ENCODE measurements around the gene NPIPB13. TPM values are rescaled to one million over a fixed set of nuclear protein-coding genes. Genes with fewer than 3 reads are reported as not detected.
A peak's percentile ranks its signal among the peaks of the same experiment; 100 is the strongest.
"Not testable (repeated sequence)": the region's sequence is repeated elsewhere in the genome, so short reads cannot be mapped to it uniquely, and the experiment has no call there.

NPIPB13 gene
- polyA plus RNA-seq (2011; rRNA removed): 0.98 and 1.7 TPM in 2 replicates
- 5.2 and 5.4 TPM in 2 replicates for polyA plus RNA-seq (2012; cell fraction: cytosol; rRNA removed)
- 43.7 and 54.6 TPM in 2 replicates for polyA plus RNA-seq (2012; cell fraction: nucleus; rRNA removed)
- polyA plus RNA-seq (2017; fragmentation: RNase III; extraction: RNeasy Plus Mini Kit Qiagen cat#74134 plus additional on column Dnase treatment): 1.00 to 1.5 TPM (median 1.1 TPM) in 3 replicates
- 8.0 and 11.5 TPM in 2 replicates for polyA minus RNA-seq (2011; rRNA and poly(A)+ RNA removed)

DNA sequence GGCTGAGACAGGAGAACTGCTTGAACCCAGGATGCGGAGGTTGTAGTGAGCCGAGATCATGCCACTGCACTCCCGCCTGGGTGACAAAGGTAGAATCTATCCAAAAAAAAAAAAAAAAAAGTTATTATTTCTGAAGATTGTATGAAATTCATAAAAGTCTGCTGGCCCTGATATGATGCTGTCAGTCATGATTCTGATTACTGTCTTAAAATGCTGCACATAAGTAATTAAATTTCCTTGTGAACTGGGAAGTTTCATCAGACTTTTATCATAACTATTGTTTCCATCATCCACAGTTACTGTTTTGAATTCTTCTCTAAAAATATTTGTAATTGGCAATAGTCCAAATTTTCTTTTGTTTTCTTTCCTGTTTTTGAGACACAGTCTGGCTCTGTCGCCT is at the start of gene NPIPB13:
NPIPB13 (minus strand) TSS at position 101 of the 400 bp plus-strand sequence. CDS start 2,906 bp downstream, outside the sequence.
- H3K27ac ChIP-seq; CTCF ChIA-PET; H3K4me3 ChIP-seq; H3K9me3 ChIP-seq; H3K4me1 ChIP-seq; POLR2A ChIA-PET; ATAC-seq; DNase-seq (ENCODE audit: low read depth in 1 of 2, low spot score in 1 of 2); H3K4me2 ChIP-seq; FAIRE-seq: not testable (repeated sequence)
- WGBS (ENCODE audit: missing lambda C conversion rate): no CpG with 5 or more reads among the region's 4 CpGs

DNA sequence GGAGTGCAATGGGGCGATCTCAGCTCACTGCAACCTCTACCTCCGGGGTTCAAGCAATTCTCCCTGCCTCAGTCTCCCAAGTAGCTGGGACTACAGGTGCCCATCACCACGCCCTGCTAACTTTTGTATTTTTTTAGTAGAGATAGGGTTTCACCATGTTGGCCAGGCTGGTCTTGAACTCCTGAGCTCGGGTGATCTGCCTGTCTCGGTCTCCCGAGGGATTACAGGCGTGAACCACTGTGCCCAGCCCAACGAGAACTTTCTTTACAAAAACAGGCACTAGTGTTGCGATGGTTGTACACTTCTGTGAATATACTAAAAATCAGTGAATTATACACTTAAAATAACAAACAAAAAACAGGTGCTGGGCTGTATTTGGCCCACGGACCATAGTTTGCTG is 34.1 kb upstream of the NPIPB13 start:
- H3K9me3 ChIP-seq; DNase-seq (ENCODE audit: low read depth in 1 of 2, low spot score in 1 of 2); H3K27ac ChIP-seq; H3K4me3 ChIP-seq; CTCF ChIA-PET; H3K4me1 ChIP-seq; POLR2A ChIA-PET; H3K4me2 ChIP-seq; FAIRE-seq; ATAC-seq: not testable (repeated sequence)
- 98% methylated on average over 9 of the region's 10 CpGs for WGBS (ENCODE audit: missing lambda C conversion rate)

DNA sequence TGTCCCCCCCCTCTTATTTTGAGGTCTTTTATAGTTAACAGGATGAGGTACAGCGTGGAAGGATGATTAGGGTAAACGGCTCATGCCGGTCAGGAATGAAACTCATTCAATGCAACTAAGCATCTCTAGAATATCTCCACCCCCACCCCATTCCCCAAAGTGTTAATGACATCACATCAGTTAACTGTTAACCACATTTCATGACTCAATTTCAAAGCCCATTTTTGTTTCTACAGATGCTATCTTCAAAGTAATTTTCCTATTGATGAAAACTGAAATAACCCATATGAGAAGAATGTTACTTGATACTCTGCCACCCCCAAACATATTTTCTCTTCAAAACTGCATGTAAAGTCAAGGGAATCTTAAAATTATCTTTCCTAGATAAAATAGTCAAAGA is 30.2 kb upstream of the NPIPB13 start:
- no CpG with 5 or more reads among the region's 3 CpGs for WGBS (ENCODE audit: missing lambda C conversion rate)
- H3K27ac ChIP-seq; ATAC-seq; CTCF ChIA-PET; H3K4me2 ChIP-seq; POLR2A ChIA-PET; H3K4me3 ChIP-seq; H3K9me3 ChIP-seq; FAIRE-seq; H3K4me1 ChIP-seq; DNase-seq (ENCODE audit: low read depth in 1 of 2, low spot score in 1 of 2): not testable (repeated sequence)

DNA sequence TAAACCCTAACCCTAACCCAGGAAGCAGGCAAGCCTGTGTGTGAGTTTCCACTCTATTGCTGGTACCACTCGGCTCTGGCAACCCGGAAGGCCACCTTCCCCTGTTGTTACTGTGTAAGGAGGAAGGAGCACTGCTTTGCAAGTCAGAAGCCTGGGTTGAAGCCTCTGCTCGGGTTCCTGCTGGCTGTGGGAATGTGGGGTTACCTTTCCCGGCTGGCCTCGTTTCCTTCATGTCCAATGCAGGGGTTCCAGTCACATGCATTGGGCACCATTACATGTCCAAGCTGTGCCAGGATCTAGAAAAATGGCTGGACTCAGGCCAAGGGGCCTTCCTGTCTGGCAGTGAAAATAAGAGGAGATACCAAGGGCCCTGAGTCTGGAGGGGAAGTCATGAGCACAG is 31.2 kb downstream of the NPIPB13 start:
- CTCF ChIA-PET; H3K4me3 ChIP-seq; H3K4me2 ChIP-seq; FAIRE-seq; POLR2A ChIA-PET; DNase-seq (ENCODE audit: low read depth in 1 of 2, low spot score in 1 of 2); H3K27ac ChIP-seq; H3K4me1 ChIP-seq; H3K9me3 ChIP-seq; ATAC-seq: not testable (repeated sequence)
- WGBS (ENCODE audit: missing lambda C conversion rate): 82% methylated on average over 4 of the region's 5 CpGs

DNA sequence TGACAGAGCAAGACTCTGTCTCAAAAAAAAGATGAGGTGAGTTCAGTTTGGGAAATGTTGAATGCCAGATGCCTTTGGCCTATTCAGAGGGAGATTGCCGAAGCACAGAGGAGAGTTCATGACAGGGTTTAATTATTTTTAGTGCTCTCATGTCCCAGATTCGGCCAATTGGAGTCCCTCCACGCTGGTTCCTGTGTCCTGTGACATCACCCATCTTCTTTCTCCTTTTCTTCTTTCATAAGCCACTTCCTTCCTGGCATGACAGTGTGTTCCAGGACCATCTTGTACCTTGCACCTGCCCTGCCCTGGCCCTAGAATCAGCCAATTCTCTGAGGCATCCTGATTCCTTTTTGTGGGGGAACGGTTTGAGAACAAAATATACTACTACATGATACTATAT is 36.9 kb downstream of the NPIPB13 start:
- FAIRE-seq; H3K4me3 ChIP-seq; H3K4me2 ChIP-seq; H3K9me3 ChIP-seq; H3K27ac ChIP-seq; DNase-seq (ENCODE audit: low read depth in 1 of 2, low spot score in 1 of 2); ATAC-seq; H3K4me1 ChIP-seq; CTCF ChIA-PET; POLR2A ChIA-PET: not testable (repeated sequence)
- WGBS (ENCODE audit: missing lambda C conversion rate): no CpG with 5 or more reads among the region's 4 CpGs

DNA sequence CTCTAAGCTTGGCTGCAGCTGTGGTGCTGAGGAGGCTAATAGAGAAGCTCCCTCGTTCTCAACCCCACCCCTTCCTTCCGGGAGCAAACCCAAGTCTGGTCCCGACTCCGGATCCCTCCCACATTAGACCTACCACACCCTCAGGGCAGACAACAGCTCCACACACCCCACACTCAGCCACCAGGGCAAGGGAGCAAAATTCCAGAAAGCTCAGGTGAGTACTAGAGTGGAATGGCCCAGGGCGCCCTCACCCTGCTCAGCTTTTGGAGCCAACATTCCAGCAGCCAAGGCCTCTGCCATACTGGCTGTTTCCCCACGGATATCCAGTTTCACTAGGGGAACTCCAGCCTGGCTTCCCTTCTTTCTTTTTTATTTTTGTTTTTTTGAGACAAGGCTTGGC is 39.2 kb downstream of the NPIPB13 start:
- FAIRE-seq; CTCF ChIA-PET; POLR2A ChIA-PET; H3K4me3 ChIP-seq; H3K9me3 ChIP-seq; H3K4me2 ChIP-seq; H3K4me1 ChIP-seq; ATAC-seq; H3K27ac ChIP-seq; DNase-seq (ENCODE audit: low read depth in 1 of 2, low spot score in 1 of 2): not testable (repeated sequence)
- no CpG with 5 or more reads among the region's 6 CpGs for WGBS (ENCODE audit: missing lambda C conversion rate)

DNA sequence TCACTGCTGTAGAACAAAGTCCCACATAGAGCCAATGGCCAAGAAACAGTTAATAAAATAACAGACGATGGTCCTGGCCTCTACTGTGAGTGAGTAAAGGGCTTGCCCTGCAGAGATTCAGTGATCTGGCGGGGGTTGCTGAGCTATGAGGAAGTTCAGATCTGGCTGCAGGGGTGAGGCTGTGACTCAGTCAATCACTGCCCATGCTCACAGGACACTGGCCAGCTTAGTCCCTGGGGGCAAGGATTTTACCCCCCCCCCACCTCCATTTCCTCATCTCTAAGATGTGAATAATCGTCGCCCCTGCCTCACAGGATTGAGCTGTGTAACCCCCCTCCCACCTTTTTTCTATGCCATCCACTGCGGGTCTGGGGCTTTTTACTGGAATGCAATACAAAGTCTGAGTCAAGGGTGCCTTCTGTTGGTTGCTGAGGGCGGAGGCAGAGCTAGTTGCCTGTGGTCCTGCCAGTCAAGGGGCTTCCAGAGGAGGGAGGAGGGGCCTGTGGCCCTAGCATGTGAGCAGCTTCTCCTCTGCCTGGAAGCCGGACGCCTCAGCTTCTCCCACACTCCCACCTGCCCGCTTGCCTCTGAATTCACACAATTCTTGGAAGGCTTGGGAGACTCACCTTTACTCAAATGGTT is 41.1 kb downstream of the NPIPB13 start:
- H3K27ac ChIP-seq; H3K4me3 ChIP-seq; H3K4me1 ChIP-seq; CTCF ChIA-PET; DNase-seq (ENCODE audit: low read depth in 1 of 2, low spot score in 1 of 2); FAIRE-seq; POLR2A ChIA-PET; H3K4me2 ChIP-seq; H3K9me3 ChIP-seq; TF ChIP-seq FOSL2 (IDR thresholded peaks at IDR 0.05): not testable (repeated sequence)
- TF ChIP-seq FOSL2 (CRISPR knock-in tag; IDR thresholded peaks at IDR 0.05): peak; percentile 73
- no CpG with 5 or more reads among the region's 9 CpGs for WGBS (ENCODE audit: missing lambda C conversion rate)
- peak; percentile 69 to 87 for ATAC-seq

DNA sequence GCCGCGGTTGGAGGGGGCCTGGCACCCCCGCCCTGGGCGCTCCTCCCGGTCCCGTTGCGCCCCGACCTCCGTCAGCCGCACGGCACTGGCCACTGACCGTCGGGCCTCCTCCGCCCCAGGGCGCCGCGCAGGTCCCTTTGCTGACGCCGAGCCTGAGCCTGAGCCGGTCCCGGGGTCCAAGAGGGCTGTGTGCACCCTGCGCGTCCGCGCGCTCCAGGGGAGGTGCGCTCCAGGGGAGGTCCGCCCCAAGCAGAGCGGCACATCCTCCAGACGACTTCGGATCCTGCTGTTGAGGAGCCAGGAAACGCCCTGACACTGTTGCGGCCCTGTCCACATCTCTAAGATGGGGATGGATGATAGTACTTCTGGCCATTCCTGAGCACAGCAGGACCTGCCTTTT is 42.0 kb downstream of the NPIPB13 start:
- CTCF ChIA-PET: not testable (repeated sequence)
- peak; percentile 54 to 65 for ATAC-seq

DNA sequence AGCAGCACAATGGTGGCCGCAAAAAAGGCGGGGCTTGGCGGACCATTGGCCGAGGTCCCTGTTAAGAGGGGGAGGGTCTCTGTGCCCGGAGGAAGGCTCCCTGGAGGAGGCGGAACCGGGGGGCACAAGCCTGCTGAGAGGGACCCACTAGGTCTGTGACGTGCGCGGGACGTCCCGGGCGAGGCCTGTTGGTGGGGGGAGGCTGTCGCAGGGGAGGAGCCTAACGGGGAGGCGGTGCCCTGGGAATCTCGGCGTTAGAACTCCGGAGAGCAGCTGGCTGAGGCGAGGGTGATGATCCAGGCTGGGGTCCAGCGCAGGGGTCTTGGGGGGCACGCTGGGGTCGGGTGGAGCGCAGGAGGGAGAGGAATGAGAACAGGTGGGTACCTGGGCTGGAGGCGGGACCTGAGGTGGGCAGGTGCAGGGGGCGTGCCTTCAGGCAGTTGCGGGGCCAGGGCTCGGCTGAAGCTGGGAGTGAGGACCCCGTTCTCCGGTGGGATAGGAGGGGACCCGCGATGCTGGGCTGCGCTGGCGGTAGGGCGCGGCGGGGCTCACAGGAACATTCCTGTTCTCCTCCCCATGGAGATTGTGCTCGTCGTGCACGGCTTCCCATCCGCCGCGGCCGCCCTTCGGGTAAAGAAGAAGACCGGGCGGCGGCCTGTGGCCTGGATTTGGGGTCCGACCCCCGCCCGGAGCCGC is 42.6 kb downstream of the NPIPB13 start:
- DNase-seq (ENCODE audit: low read depth in 1 of 2, low spot score in 1 of 2); POLR2A ChIA-PET; FAIRE-seq; H3K4me1 ChIP-seq; CTCF ChIA-PET; H3K9me3 ChIP-seq: not testable (repeated sequence)
- Histone ChIP-seq H3K27ac (peak overlapping the region; percentile 60 to 81; a peak in 4 of 6 replicates), H3K4me3 (peak overlapping the region; percentile 56), H3K4me2 (peak overlapping the region; percentile 81)
- ATAC-seq: peak; percentile 60 to 71
- WGBS (ENCODE audit: missing lambda C conversion rate): under 1% methylated on average over 18 of the region's 52 CpGs

More for the DNA sequence above, 42.0 kb downstream of the NPIPB13 start:
- H3K4me1 ChIP-seq; H3K9me3 ChIP-seq; DNase-seq (ENCODE audit: low read depth in 1 of 2, low spot score in 1 of 2); POLR2A ChIA-PET; FAIRE-seq: not testable (repeated sequence)
- Histone ChIP-seq H3K4me2 (peak overlapping the region; percentile 81), H3K4me3 (peak overlapping the region; percentile 56), H3K27ac (peak overlapping the region; percentile 60 to 81; a peak in 4 of 6 replicates)
- no CpG with 5 or more reads among the region's 33 CpGs for WGBS (ENCODE audit: missing lambda C conversion rate)

DNA sequence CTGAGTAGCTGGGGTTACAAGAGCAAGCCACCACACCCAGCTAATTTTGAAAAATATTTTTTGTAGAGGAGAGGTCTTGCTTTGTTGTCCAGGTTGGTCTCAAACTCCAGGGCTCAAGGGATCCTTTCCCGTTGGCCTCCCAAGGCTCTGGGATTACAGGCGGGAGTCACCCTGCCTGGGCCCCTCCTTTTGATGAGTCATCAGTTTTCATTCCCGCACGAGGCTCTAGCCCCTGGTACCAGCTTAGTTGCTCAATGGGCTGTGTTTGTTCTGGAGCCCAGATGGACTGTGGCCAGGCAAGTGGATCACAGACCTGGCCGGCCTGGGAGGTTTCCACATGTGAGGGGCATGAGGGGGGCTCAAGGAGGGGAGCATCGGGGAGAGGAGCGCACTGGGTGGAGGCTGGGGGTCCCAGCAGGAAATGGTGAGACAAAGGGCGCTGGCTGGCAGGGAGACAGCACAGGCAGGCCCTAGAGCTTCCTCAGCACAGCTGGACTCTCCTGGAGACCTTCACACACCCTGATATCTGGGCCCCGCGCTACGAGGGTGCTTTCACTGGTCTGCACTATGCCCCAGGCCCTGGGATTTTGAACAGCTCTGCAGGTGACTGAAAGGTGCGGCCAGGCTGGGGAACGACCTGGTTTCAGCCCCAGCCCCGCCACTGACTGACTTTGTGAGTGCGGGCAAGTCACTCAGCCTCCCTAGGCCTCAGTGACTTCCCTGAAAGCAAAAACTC is 48.5 kb downstream of the NPIPB13 start:
- H3K9me3 ChIP-seq; H3K27ac ChIP-seq; FAIRE-seq; DNase-seq (ENCODE audit: low read depth in 1 of 2, low spot score in 1 of 2); H3K4me3 ChIP-seq; CTCF ChIA-PET; POLR2A ChIA-PET; H3K4me1 ChIP-seq; H3K4me2 ChIP-seq: not testable (repeated sequence)
- peak; percentile 73 to 76 for ATAC-seq
- no CpG with 5 or more reads among the region's 15 CpGs for WGBS (ENCODE audit: missing lambda C conversion rate)

DNA sequence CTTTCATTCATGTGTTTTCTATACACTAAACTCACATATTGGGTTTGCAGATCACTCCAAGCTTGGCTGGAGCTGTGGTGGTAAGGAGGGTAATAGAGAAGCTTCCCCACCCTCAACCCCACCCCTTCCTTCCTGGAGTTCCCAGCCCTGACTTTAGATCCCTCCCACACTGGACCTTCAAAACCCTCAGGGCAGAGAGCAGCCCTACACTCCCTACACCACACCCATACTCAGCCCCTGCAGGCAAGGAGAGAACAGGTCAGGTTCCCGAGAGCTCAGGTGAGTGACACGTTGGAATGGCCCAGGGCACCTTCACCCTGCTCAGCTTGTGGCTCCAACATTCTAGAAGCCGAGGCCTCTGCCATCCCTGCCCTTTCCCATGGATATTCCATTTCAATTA is 49.2 kb downstream of the NPIPB13 start, which contains the start of gene SULT1A3:
SULT1A3 (plus strand) TSS at position 207 of the 400 bp plus-strand sequence. CDS start 1,474 bp downstream, outside the sequence.
- peak; percentile 13 to 21 for ATAC-seq

More for the DNA sequence above, 49.2 kb downstream of the NPIPB13 start, which contains the start of gene SULT1A3:
- H3K4me3 ChIP-seq; CTCF ChIA-PET; DNase-seq (ENCODE audit: low read depth in 1 of 2, low spot score in 1 of 2); H3K9me3 ChIP-seq; POLR2A ChIA-PET; FAIRE-seq; H3K4me1 ChIP-seq; H3K27ac ChIP-seq; H3K4me2 ChIP-seq: not testable (repeated sequence)
- no CpG with 5 or more reads among the region's 3 CpGs for whole genome bisulfite sequencing (ENCODE audit: missing lambda C conversion rate)
